HG03159 (cell line): ENCODE measurements around the gene LRCH1.

ENCODE experiments used
- ATAC-seq: cut with Tn5 transposase; IDR thresholded peaks from one replicate; pipeline ENCODE4 v1.9.1; 2021; ENCODE audit warnings: mild to moderate bottlenecking, moderate library complexity; ENCODE audit not compliant: unreplicated experiment

LRCH1 gene

GRCh38 chr13:46609052-46609451, 56.1 kb downstream of the LRCH1 start:
- no peak for ATAC-seq

- ATAC-seq: no peak
These were observed 56.8 kb downstream of the LRCH1 start for GRCh38 chr13:46609726-46610125.

- ATAC-seq: no peak
These were observed 59.3 kb downstream of the LRCH1 start for GRCh38 chr13:46612267-46612666.

GRCh38 chr13:46613409-46614049, 60.6 kb downstream of the LRCH1 start:
- no peak for ATAC-seq

- ATAC-seq: no peak
These were observed 61.6 kb downstream of the LRCH1 start for GRCh38 chr13:46614582-46614981.

GRCh38 chr13:46615888-46616531, 63.0 kb downstream of the LRCH1 start:
- ATAC-seq: no peak

- ATAC-seq: no peak
These were observed 64.3 kb downstream of the LRCH1 start for GRCh38 chr13:46617229-46617721.

GRCh38 chr13:46617885-46618284, 64.9 kb downstream of the LRCH1 start:
- no peak for ATAC-seq

GRCh38 chr13:46618694-46619254, 65.8 kb downstream of the LRCH1 start:
- ATAC-seq: no peak

GRCh38 chr13:46620029-46620428, 67.1 kb downstream of the LRCH1 start:
- ATAC-seq: no peak

GRCh38 chr13:46620471-46620870, 67.5 kb downstream of the LRCH1 start:
- ATAC-seq: no peak

GRCh38 chr13:46621133-46621532, 68.2 kb downstream of the LRCH1 start:
- ATAC-seq: no peak

GRCh38 chr13:46621792-46622629, 69.0 kb downstream of the LRCH1 start:
- no peak for ATAC-seq

GRCh38 chr13:46622630-46623256, 69.8 kb downstream of the LRCH1 start:
- no peak for ATAC-seq

- ATAC-seq: no peak
These were observed 71.4 kb downstream of the LRCH1 start for GRCh38 chr13:46624353-46624752.

GRCh38 chr13:46624821-46625220, 71.9 kb downstream of the LRCH1 start:
- ATAC-seq: no peak

GRCh38 chr13:46627462-46627861, 74.5 kb downstream of the LRCH1 start:
- ATAC-seq: no peak

GRCh38 chr13:46628622-46629365, 75.8 kb downstream of the LRCH1 start:
- no peak for ATAC-seq

GRCh38 chr13:46629811-46630413, 76.9 kb downstream of the LRCH1 start:
- no peak for ATAC-seq
